Neural progenitor cell (in vitro differentiated cells): Measurements from ENCODE around the gene SPTBN5.

Experiments
- CTCF ChIP-seq: fragments of 200-600 bp; sonication (generic); IDR thresholded peaks from 2 replicates; pipeline ENCODE4 v1.5.1; 2017; ENCODE audit warnings: antibody characterized with exemption, mild to moderate bottlenecking
- EZH2phosphoT487 ChIP-seq: fragments of 200-600 bp; sonication (generic); IDR thresholded peaks from 2 replicates; pipeline ENCODE4 v1.6.1; 2017; ENCODE audit warnings: antibody characterized with exemption

DNA sequence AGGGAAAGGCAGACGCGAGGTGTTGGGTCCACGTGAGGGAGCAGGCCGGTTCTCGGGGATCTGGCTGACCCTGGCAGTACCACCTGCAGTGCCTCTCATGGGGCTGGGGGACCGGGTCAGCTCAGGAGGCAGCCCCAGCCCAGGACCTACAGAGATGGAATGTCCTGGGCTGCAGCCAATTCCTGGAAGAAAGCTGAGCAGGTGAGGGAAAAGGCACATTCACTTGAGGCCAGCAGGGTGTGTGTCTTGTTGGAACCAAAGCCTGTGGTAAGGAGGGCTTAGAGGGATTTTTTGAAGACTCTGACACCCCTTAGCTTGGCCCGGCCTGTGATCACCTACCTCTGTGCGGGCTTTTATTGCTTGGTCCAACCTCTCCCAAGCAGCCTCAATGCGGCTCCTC is 39.4 kb downstream of the SPTBN5 start:
- TF ChIP-seq CTCF (no peak), EZH2phosphoT487 (no peak)
